ENCODE measurements around the gene COA7. TPM values are rescaled to one million over a fixed set of nuclear protein-coding genes. Genes with fewer than 3 reads are reported as not detected.

COA7 gene
- total and polyA plus RNA-seq, 2 of the 4 experiments (the other 2 are of a cell fraction) = 9.3 to 20.3 TPM

DNA sequence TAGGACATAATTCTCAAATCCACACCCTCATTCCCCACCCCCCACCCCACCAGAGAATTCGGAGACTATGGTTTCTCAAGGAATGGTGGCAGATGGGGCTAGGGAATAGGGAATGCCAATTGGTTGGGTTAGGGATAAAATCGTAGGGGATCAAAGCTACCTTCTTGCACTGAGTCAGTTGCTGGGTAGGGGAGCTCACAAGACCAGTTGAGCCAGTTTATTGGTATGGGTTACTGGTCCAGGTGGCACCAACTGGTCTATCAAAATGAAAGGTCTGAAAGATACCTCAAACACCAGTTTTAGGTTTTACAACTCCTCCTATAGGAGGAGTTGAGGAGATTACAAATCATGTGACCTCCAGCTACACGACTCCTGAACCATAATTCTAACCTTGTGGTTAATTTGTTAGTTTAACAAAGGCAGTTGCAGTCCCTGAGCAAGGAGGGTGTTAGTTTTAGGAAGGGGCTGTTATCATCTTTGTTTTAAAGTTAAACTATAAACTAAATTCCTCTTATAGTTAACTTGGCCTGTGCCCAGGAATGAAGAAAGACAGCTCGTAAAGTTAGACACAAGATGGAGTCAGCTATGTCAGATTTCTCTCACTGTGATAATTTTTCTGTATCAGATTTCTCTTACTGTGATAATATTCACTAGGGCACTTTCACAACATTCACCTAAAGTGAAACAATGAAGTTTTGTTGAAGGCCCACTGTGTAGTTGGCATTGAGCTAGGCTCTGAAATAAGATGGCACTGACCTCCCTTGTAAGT is 62.6 kb downstream of the COA7 start:
- no peak overlapping the region for H3K9ac ChIP-seq (ENCODE audit: low read depth, low read length)
- peaks cover 7% of the 10 kb centered on the region; the same call in 1 of the 2 replicates for H3K9me3 ChIP-seq (ENCODE audit: control insufficient read depth, insufficient read depth, low read length)
- H3K27me3 ChIP-seq (ENCODE audit: control insufficient read depth, insufficient read depth, low read length) = peaks cover 50% of the 10 kb centered on the region
- no peak overlapping the region for H2AFZ ChIP-seq (replicated peaks; ENCODE audit: low read length, poor library complexity)
- H3K4me2 ChIP-seq (ENCODE audit: low read depth, low read length) = no peak overlapping the region
- no peak for TF ChIP-seq MXI1 (IDR thresholded peaks at IDR 0.05; ENCODE audit: borderline replicate concordance, low read depth, low read length)
- TF ChIP-seq NFE2L2 (IDR thresholded peaks at IDR 0.05; ENCODE audit: low read depth, low read length) = no peak
- TF ChIP-seq, protein P1, sequence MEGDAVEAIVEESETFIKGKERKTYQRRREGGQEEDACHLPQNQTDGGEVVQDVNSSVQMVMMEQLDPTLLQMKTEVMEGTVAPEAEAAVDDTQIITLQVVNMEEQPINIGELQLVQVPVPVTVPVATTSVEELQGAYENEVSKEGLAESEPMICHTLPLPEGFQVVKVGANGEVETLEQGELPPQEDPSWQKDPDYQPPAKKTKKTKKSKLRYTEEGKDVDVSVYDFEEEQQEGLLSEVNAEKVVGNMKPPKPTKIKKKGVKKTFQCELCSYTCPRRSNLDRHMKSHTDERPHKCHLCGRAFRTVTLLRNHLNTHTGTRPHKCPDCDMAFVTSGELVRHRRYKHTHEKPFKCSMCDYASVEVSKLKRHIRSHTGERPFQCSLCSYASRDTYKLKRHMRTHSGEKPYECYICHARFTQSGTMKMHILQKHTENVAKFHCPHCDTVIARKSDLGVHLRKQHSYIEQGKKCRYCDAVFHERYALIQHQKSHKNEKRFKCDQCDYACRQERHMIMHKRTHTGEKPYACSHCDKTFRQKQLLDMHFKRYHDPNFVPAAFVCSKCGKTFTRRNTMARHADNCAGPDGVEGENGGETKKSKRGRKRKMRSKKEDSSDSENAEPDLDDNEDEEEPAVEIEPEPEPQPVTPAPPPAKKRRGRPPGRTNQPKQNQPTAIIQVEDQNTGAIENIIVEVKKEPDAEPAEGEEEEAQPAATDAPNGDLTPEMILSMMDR (conservative IDR thresholded peaks at IDR 0.05; ENCODE audit: low read depth, low read length) = no peak
- no peak for TF ChIP-seq POLR2A (IDR thresholded peaks at IDR 0.05; ENCODE audit: low read depth, low read length)
- TF ChIP-seq CHD1 (IDR thresholded peaks at IDR 0.05; ENCODE audit: low read depth, low read length) = no peak
- TF ChIP-seq CEBPB (IDR thresholded peaks at IDR 0.05; ENCODE audit: low read depth, low read length) = no peak
- TF ChIP-seq RFX5 (IDR thresholded peaks at IDR 0.05; ENCODE audit: low read depth, low read length) = no peak
- no peak for TF ChIP-seq RCOR1 (IDR thresholded peaks at IDR 0.05; ENCODE audit: insufficient replicate concordance, low read length)
- TF ChIP-seq MAFK (IDR thresholded peaks at IDR 0.05; ENCODE audit: low read depth, low read length) = no peak
- no peak for TF ChIP-seq RAD21 (IDR thresholded peaks at IDR 0.05; ENCODE audit: low read length)
- TF ChIP-seq FOS (IDR thresholded peaks at IDR 0.05; ENCODE audit: low read depth, low read length) = no peak
- TF ChIP-seq, protein P2, sequence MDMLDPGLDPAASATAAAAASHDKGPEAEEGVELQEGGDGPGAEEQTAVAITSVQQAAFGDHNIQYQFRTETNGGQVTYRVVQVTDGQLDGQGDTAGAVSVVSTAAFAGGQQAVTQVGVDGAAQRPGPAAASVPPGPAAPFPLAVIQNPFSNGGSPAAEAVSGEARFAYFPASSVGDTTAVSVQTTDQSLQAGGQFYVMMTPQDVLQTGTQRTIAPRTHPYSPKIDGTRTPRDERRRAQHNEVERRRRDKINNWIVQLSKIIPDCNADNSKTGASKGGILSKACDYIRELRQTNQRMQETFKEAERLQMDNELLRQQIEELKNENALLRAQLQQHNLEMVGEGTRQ (IDR thresholded peaks at IDR 0.05; ENCODE audit: low read depth, low read length) = no peak
- no peak for TF ChIP-seq SMC3 (IDR thresholded peaks at IDR 0.05; ENCODE audit: low read depth, low read length)
- TF ChIP-seq, protein P3, sequence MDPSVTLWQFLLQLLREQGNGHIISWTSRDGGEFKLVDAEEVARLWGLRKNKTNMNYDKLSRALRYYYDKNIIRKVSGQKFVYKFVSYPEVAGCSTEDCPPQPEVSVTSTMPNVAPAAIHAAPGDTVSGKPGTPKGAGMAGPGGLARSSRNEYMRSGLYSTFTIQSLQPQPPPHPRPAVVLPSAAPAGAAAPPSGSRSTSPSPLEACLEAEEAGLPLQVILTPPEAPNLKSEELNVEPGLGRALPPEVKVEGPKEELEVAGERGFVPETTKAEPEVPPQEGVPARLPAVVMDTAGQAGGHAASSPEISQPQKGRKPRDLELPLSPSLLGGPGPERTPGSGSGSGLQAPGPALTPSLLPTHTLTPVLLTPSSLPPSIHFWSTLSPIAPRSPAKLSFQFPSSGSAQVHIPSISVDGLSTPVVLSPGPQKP (IDR thresholded peaks at IDR 0.05; ENCODE audit: borderline replicate concordance, low read depth, low read length) = no peak
- no peak for TF ChIP-seq BHLHE40 (IDR thresholded peaks at IDR 0.05; ENCODE audit: low read depth, low read length)
- no peak for TF ChIP-seq MAZ (IDR thresholded peaks at IDR 0.05; ENCODE audit: borderline replicate concordance, low read depth, low read length)
- no peak overlapping the region for H3K4ac ChIP-seq (ENCODE audit: low read depth, low read length)
- ATAC-seq (ENCODE audit: low read depth) (no peak), DNase-seq (no peak)
- BruUV-seq (replicated peaks) = no TSS peak
- H4K8ac ChIP-seq (ENCODE audit: low read depth in 2 of 2, low read length in 2 of 2) = no peak overlapping the region
- no peaks in the 10 kb centered on the region; the same call in 1 of the 2 replicates for H4K20me1 ChIP-seq (ENCODE audit: insufficient read depth, low read length)
- H2BK20ac ChIP-seq (ENCODE audit: low read depth, low read length) = no peak overlapping the region
- H3K18ac ChIP-seq (ENCODE audit: low read depth, low read length) = no peak overlapping the region
- no peaks in the 10 kb centered on the region for H3K36me3 ChIP-seq (ENCODE audit: control insufficient read depth, insufficient read depth, low read length)
- dilution Hi-C loops (cut with HindIII; ENCODE audit: low sequenced_read_pairs, unreplicated experiment) = no loop called here
- H2BK120ac ChIP-seq (ENCODE audit: low read depth, low read length) = no peak overlapping the region
- no peak overlapping the region for H3K56ac ChIP-seq (ENCODE audit: extremely low read depth, insufficient read depth, low read length)
- WGBS, 2 experiments (ENCODE audit: extremely low coverage in 2 of 2, insufficient read length in 1 of 2) = no CpG with 5 or more reads among the region's 4 CpGs
- ChIA-PET CTCF (no interaction called here), POLR2A (ENCODE audit: unreplicated experiment) (no interaction called here)
- no peaks in the 10 kb centered on the region for H3K79me1 ChIP-seq (ENCODE audit: low read depth in 1 of 2, low read length in 2 of 2)
- H4K91ac ChIP-seq (ENCODE audit: insufficient read depth, low read depth, low read length) = no peak overlapping the region
- no peak overlapping the region for H3K27ac ChIP-seq (ENCODE audit: insufficient read depth, low read length)
- no peak overlapping the region for H2BK5ac ChIP-seq (ENCODE audit: low read depth, low read length, poor library complexity, severe bottlenecking)
- no peak overlapping the region for H3K4me3 ChIP-seq (ENCODE audit: insufficient read depth, low read depth, low read length)
- no peak overlapping the region for H2AK5ac ChIP-seq (ENCODE audit: low read depth, low read length)
- H3K4me1 ChIP-seq (ENCODE audit: control insufficient read depth, insufficient read depth, low read length) = no peaks in the 10 kb centered on the region; the same call in 1 of the 2 replicates
- no peak overlapping the region for H2BK15ac ChIP-seq (ENCODE audit: low read depth, low read length)
- H3K9me1 ChIP-seq (ENCODE audit: insufficient read depth, low read length) = 0 out of 2 replicates have a peak, but pooled peaks cover 2% of the 10 kb centered on the region
- H3K14ac ChIP-seq (replicated peaks; ENCODE audit: low read depth, low read length) = no peak overlapping the region
- H2AK9ac ChIP-seq (replicated peaks; ENCODE audit: low read depth, low read length, poor library complexity) = no peak overlapping the region
- intact Hi-C loops (cut with micrococcal nuclease) = no loop called here
- H3K23ac ChIP-seq (ENCODE audit: low read depth, low read length) = no peak overlapping the region
- in situ Hi-C loops (cut with MboI; ENCODE audit: low sequenced_read_pairs) = no loop called here
- no peak overlapping the region for H4K5ac ChIP-seq (ENCODE audit: low read depth, low read length)
